Smooth muscle cell (in vitro differentiated cells): ENCODE measurements around the gene RASGRF2. TPM values are rescaled to one million over a fixed set of nuclear protein-coding genes. Genes with fewer than 3 reads are reported as not detected.

Source experiments
- DNase-seq: peaks from one replicate; lab custom pipeline; 2025; ENCODE audit not compliant: unreplicated experiment; lab: John Stamatoyannopoulos, UW
- H2AFZ ChIP-seq: fragments of 200-600 bp; sonication (generic); 2 replicates; pipeline ENCODE4 v1.6.0; 2016; ENCODE audit warnings: antibody characterized with exemption, low read depth, mild to moderate bottlenecking
- H3F3A ChIP-seq: fragments of 200-600 bp; sonication (generic); 2 replicates; pipeline ENCODE4 v1.6.0; 2017; ENCODE audit warnings: antibody characterized with exemption, low read depth
- H3K27ac ChIP-seq: fragments of 200-600 bp; sonication (generic); 2 replicates; pipeline ENCODE4 v1.5.1; 2016; ENCODE audit warnings: low read depth, mild to moderate bottlenecking
- H3K27me3 ChIP-seq: fragments of 200-600 bp; sonication (generic); 2 replicates; pipeline ENCODE4 v1.6.1; 2016; ENCODE audit warnings: low read depth, mild to moderate bottlenecking
- H3K36me3 ChIP-seq: fragments of 200-600 bp; sonication (generic); 2 replicates; pipeline ENCODE4 v1.5.1; 2016; ENCODE audit warnings: low read depth
- H3K4me1 ChIP-seq: fragments of 200-600 bp; sonication (generic); 2 replicates; pipeline ENCODE4 v1.5.1; 2016; ENCODE audit warnings: low read depth
- H3K4me2 ChIP-seq: fragments of 200-600 bp; sonication (generic); 2 replicates; pipeline ENCODE4 v1.6.0; 2016; ENCODE audit warnings: mild to moderate bottlenecking
- H3K4me3 ChIP-seq: fragments of 200-600 bp; sonication (generic); 2 replicates; pipeline ENCODE4 v1.5.1; 2016; ENCODE audit warnings: mild to moderate bottlenecking
- H3K79me2 ChIP-seq: fragments of 200-600 bp; sonication (generic); 2 replicates; pipeline ENCODE4 v1.6.0; 2016; ENCODE audit warnings: low read depth, mild to moderate bottlenecking
- H3K9ac ChIP-seq: fragments of 200-600 bp; sonication (generic); 2 replicates; pipeline ENCODE4 v1.6.0; 2016; ENCODE audit warnings: low read depth
- H3K9me3 ChIP-seq: fragments of 200-600 bp; sonication (generic); replicated peaks from 2 replicates; pipeline ENCODE4 v1.5.1; 2016; ENCODE audit warnings: low read depth
- H4K20me1 ChIP-seq: fragments of 200-600 bp; sonication (generic); 2 replicates; pipeline ENCODE4 v1.6.0; 2016; ENCODE audit warnings: low read depth
- CTCF ChIP-seq: fragments of 200-600 bp; sonication (generic); IDR thresholded peaks from 2 replicates; pipeline ENCODE4 v1.5.1; 2017; ENCODE audit warnings: borderline replicate concordance, mild to moderate bottlenecking, antibody characterized with exemption; ENCODE audit not compliant: insufficient read depth, poor library complexity, severe bottlenecking
- WGBS: methylation state at CpG from one replicate; pipeline ENCODE4 v1.1.7; 2016; ENCODE audit warnings: low lambda C conversion rate; 5-methylcytosine and 5-hydroxymethylcytosine counted together
- polyA plus RNA-seq: library from polyadenylated mRNA; unstranded; fragments of >200 nt; fragmentation: Nextera tagmentation; extraction: Ambion mirVana; gene quantifications from 2 replicates; pipeline ENCODE4 v1.2.1, GENCODE V29; 2016
- total RNA-seq: library from RNA; depleted of rRNA; stranded (reverse); fragments of >200 nt; gene quantifications from 2 replicates; pipeline ENCODE4 v1.2.3, GENCODE V29; 2014

RASGRF2 gene
- total and polyA plus RNA-seq, 2 experiments from 2014 or later = 11.1 to 24.7 TPM

DNA sequence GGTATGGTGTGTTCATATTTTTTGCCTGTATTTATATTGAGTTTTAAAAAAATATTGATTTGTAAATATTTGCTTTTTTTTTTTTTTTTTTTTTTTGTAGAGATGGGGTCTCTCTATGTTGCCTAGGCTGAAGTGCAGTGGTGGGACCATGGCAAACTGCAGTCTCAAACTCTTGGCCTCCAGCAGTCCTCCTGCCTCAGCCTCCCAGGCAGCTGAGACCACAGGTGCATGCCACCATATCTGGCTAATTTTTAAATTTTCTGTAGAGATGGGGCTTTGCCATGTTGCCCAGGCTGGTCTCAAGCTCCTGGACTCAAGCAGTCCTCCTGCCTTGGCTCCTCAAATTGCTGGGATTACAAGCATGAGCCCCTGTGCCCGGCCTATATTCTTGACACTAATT, 78.3 kb downstream of the RASGRF2 start:
- no peak for DNase-seq
- Histone ChIP-seq H3K4me2 (no peak overlapping the region), H3K9me3 (no peaks in the 10 kb centered on the region), H3K27me3 (no peaks in the 10 kb centered on the region), H3K36me3 (peaks cover 6% of the 10 kb centered on the region), H3K4me1 (no peaks in the 10 kb centered on the region), H4K20me1 (no peaks in the 10 kb centered on the region), H3F3A (no peaks in the 10 kb centered on the region), H3K79me2 (peaks cover 32% of the 10 kb centered on the region), H3K9ac (no peak overlapping the region), H2AFZ (no peak overlapping the region), H3K27ac (no peak overlapping the region), H3K4me3 (no peak overlapping the region)
- WGBS = 93% methylated on average over 1 of the region's 1 CpG
- no peak for TF ChIP-seq CTCF

DNA sequence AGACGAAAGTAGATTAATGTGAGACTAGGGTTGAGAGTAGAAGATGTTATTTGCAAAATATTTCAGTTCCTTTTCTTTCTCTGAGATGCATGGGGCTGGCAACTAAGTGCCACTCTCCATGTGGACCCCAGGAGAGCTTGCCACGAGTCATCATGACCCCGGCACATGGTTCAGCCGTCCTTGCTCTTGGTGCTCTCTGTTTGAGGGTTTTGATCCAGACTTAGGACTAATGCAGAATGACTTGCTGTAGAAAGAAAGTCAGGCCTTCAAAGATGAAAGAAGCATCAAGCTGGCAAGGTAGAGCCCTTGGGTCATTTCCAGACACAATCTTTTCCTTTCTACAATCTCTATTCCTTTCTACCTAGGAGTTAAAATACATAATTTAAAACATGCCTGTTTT, 84.7 kb downstream of the RASGRF2 start:
- Histone ChIP-seq H3K36me3 (no peaks in the 10 kb centered on the region), H4K20me1 (no peaks in the 10 kb centered on the region), H3K4me3 (no peak overlapping the region), H3F3A (no peaks in the 10 kb centered on the region), H3K27me3 (no peaks in the 10 kb centered on the region), H3K79me2 (peaks cover 6% of the 10 kb centered on the region), H3K9me3 (no peaks in the 10 kb centered on the region), H3K4me1 (no peaks in the 10 kb centered on the region), H3K9ac (no peak overlapping the region), H3K4me2 (no peak overlapping the region), H2AFZ (no peak overlapping the region), H3K27ac (no peak overlapping the region)
- no peak for TF ChIP-seq CTCF
- whole genome bisulfite sequencing = 83% methylated on average over 4 of the region's 4 CpGs
- no peak for DNase-seq

- peaks cover 9% of the 10 kb centered on the region for H3K79me2 ChIP-seq
- no peaks in the 10 kb centered on the region for H3K27me3 ChIP-seq
- no peak overlapping the region for H3K4me3 ChIP-seq
- H3K4me1 ChIP-seq = no peaks in the 10 kb centered on the region
- H3K4me2 ChIP-seq = no peak overlapping the region
- no peak overlapping the region for H2AFZ ChIP-seq
- H3K9me3 ChIP-seq = no peaks in the 10 kb centered on the region
- H3F3A ChIP-seq = no peaks in the 10 kb centered on the region
- DNase-seq = no peak
- no peaks in the 10 kb centered on the region for H4K20me1 ChIP-seq
- no peaks in the 10 kb centered on the region for H3K36me3 ChIP-seq
- no peak overlapping the region for H3K27ac ChIP-seq
- no peak for TF ChIP-seq CTCF
- no peak overlapping the region for H3K9ac ChIP-seq
Observed at GRCh38 chr5:81045389-81045807, 85.2 kb downstream of the RASGRF2 start.

DNA sequence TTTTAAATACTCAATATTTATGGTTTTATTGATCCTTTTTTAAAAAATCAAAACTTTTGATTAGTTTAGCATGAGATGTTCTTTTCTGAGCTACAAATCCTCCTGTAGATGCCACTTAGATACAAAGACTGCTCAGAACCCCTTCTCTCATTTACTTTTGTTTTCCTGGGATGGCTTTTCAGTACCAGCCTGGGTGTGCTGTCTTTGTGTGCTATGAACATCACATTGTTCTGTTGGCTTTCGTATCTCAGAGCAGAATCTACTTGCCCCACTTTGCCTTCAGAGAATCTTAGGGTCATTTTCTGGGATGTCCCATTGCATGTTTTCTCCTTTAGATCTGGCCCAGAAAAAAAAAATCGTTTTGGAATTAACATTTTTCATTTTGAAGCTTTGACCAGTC, 85.9 kb downstream of the RASGRF2 start:
- Histone ChIP-seq H3K27ac (no peak overlapping the region), H4K20me1 (no peaks in the 10 kb centered on the region), H3K9ac (no peak overlapping the region), H3K36me3 (no peaks in the 10 kb centered on the region), H3K27me3 (no peaks in the 10 kb centered on the region), H3K9me3 (no peaks in the 10 kb centered on the region), H3F3A (no peaks in the 10 kb centered on the region), H3K4me1 (no peaks in the 10 kb centered on the region), H3K79me2 (peaks cover 9% of the 10 kb centered on the region), H3K4me3 (no peak overlapping the region), H2AFZ (no peak overlapping the region), H3K4me2 (no peak overlapping the region)
- no peak for TF ChIP-seq CTCF
- DNase-seq = no peak
- WGBS = 92% methylated on average over 2 of the region's 2 CpGs
